ENCODE data around the gene ABAT.

- TF ChIP-seq CTCF (IDR thresholded peaks at IDR 0.05) (no peak), POLR2A (IDR thresholded peaks at IDR 0.05) (no peak)
Observed at GRCh38 chr16:8751481-8752311, 77.3 kb downstream of the ABAT start.
